Bronchus fibroblast of lung (primary cell): ENCODE data around the gene SMIM35. TPM values are rescaled to one million over a fixed set of nuclear protein-coding genes. Genes with fewer than 3 reads are reported as not detected.

Experiments used
- total RNA-seq: library from RNA; depleted of rRNA; stranded (reverse); fragments of >200 nt; gene quantifications from 2 replicates; pipeline ENCODE4 v1.2.3, GENCODE V29; 2015

Gene SMIM35
- not detected in 2 replicates for total RNA-seq

GRCh38 chr11:118086913-118087768, at the start of gene SMIM35:
SMIM35 (minus strand) TSS chr11:118086963; CDS start chr11:118086757, 206 bp downstream.

DNA sequence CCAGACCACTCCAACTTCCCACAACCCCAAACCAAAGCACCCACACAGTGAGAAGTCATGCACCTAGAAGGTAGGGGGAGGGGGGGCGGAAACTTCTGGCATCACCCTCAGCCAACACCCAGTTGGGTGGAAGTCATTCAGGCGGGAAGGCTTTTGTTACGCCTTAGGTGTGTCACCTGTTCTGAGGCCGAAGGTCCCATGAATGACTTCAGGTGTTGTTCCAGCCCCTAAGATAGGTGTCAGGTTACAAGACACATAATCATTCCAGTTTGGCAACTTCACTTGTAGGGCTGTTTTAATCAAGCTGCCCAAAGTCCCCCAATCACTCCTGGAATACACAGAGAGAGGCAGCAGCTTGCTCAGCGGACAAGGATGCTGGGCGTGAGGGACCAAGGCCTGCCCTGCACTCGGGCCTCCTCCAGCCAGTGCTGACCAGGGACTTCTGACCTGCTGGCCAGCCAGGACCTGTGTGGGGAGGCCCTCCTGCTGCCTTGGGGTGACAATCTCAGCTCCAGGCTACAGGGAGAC, 9.9 kb downstream of the SMIM35 start, which contains the start of gene TMPRSS4:
Gene TMPRSS4, plus strand, starts transcription at position 325 of the 528 bp plus-strand sequence. CDS start 225 bp downstream, outside the sequence.

DNA sequence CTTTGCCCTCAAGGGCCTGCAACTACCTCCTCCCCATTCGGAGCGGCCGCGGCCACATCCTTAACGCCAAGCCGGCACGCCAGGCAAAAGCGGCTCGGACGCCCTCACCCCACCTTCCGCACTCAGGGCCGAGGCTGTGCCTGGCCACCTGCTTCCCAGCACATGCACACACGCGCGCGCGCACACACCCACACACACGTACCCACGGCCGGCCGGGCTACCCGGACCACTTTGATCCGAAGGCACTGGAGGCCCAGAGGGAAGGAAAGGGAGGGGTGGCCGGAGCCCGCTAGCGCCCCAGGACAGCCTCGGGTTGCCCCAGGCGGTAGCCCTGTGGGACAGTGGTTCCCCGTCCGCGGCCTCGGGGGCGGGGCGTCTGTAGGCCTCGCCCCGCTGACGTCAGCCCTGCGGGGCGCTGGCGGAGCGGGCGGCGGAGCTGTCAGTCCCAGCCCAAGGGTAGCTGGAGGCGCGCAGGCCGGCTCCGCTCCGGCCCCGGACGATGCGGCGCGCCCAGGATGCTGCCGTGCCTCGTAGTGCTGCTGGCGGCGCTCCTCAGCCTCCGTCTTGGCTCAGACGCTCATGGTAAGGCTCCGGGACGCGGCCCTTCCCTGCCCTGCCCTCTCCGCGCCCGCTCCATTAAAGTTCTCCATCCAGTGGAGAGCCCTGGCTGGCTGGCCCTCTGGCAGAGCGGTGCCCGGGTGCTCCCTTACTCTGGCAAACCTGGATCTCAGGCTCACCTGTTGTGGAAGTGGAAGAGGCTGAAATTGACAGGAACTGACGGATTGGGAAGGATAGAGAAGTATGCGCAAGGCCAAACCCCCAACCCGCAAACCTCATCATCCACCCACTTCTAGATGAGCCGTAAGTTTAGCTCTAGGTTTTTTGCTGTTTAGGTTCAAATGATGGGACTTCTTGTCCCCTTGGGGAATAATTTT, 100.5 kb downstream of the SMIM35 start, which contains the start of gene IL10RA:
Gene IL10RA, plus strand, starts transcription at position 442 of the 935 bp plus-strand sequence. Its CDS starts 74 bp downstream, at position 516.

Other genes with a start within 250 kb of the SMIM35 start
- 22.5 and 27.8 TPM in 2 replicates for gene FXYD6, start 210.3 kb downstream of the SMIM35 start, total RNA-seq
- not detected in 2 replicates for gene TMPRSS13, start 157.6 kb downstream of the SMIM35 start, total RNA-seq
- gene IL10RA, start 100.6 kb downstream of the SMIM35 start, total RNA-seq = not detected in 2 replicates
- not detected in 2 replicates for gene TMPRSS4, start 9.9 kb downstream of the SMIM35 start, total RNA-seq
- gene SCN4B, start 65.9 kb upstream of the SMIM35 start, total RNA-seq = 0.30 and 0.34 TPM in 2 replicates
- 0.15 and 0.17 TPM in 2 replicates for gene SCN2B, start 89.7 kb upstream of the SMIM35 start, total RNA-seq
- not detected in 2 replicates for gene JAML, start 138.0 kb upstream of the SMIM35 start, total RNA-seq
- 0.30 and 0.34 TPM in 2 replicates for gene MPZL3, start 165.4 kb upstream of the SMIM35 start, total RNA-seq
- gene MPZL2, start 177.3 kb upstream of the SMIM35 start, total RNA-seq = not detected in 2 replicates
- not detected in 2 replicates for gene CD3E, start 217.8 kb upstream of the SMIM35 start, total RNA-seq